ENCODE results near the gene STK35.

The STK35 gene

GRCh38 chr20:2197166-2197565, 95.5 kb downstream of the STK35 start:
- DNase-seq (ENCODE audit: low read depth), result no peak

Measured in stimulated activated CD8-positive, alpha-beta memory T cell treated with anti-CD3 and anti-CD28 coated beads, Interleukin-12 subunit alpha, Interleukin-12 subunit beta, amount 100 ng/mL, for 4 hours (primary cell).